Activated CD8-positive, alpha-beta memory T cell treated with anti-CD3 and anti-CD28 coated beads for 36 hours (primary cell): Measurements from ENCODE around the gene GLRA2. TPM values are rescaled to one million over a fixed set of nuclear protein-coding genes. Genes with fewer than 3 reads are reported as not detected.
"Not testable (repeated sequence)": the region's sequence is repeated elsewhere in the genome, so short reads cannot be mapped to it uniquely, and the experiment has no call there.

ENCODE experiments used
- CTCF ChIA-PET: fragments of 350-600 bp; sonication (Branson Sonifier 250); formaldehyde crosslinking; loops from one replicate; lab custom pipeline; 2021; ENCODE audit warnings: antibody characterized with exemption; lab: Charles Lee
- POLR2A ChIA-PET: fragments of 350-600 bp; sonication (Branson Sonifier 250); formaldehyde crosslinking; loops from one replicate; lab custom pipeline; 2021; ENCODE audit warnings: antibody characterized with exemption; lab: Charles Lee
- total RNA-seq, 2 experiments: library from RNA; stranded (reverse); gene quantifications; one replicate each; pipeline ENCODE4 v1.2.3, GENCODE V29; 2021

Gene GLRA2
- total RNA-seq, 2 experiments from 2014 or later, result not detected

- ChIA-PET CTCF (no interaction called here), POLR2A (no interaction called here)
These were observed 60.9 kb downstream of the GLRA2 start for GRCh38 chrX:14590216-14590615.

DNA sequence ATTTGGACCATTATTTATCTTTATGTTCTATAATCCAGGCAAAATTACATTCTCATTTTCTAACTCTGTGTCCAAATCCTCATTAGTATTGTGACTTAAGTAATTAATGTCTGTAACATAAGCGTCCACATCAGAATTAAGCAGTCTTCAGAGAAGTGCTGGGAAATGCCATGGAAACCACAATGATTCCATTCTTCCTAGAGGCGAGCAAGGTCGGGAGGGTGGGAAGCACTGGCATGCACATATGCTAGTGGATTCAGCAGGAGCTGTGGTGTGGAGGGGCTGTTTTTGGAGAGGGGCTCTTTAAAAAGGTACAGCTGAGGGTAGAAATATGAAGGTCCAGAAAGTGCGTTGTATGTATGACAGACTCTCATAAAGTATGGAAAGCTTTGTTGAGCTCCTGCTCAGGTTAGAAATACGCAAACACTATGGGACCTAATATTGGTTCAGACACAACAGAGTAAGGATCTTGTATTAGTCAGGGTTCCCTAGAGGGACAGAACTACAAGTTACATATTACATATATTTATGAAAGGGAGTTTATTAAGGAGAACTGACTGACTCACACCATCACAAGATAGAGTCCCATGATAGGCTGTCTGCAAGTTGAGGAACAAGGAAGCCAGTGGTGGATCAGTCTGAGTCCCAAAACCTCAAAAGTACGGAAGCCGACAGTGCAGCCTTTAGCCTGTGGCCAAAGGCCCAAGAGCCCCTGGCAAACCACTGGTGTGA, 61.5 kb downstream of the GLRA2 start:
- ChIA-PET CTCF (no interaction called here), POLR2A (no interaction called here)

- POLR2A ChIA-PET, result no interaction called here
- CTCF ChIA-PET, result no interaction called here
These were observed 62.6 kb downstream of the GLRA2 start for GRCh38 chrX:14591976-14592375.

DNA sequence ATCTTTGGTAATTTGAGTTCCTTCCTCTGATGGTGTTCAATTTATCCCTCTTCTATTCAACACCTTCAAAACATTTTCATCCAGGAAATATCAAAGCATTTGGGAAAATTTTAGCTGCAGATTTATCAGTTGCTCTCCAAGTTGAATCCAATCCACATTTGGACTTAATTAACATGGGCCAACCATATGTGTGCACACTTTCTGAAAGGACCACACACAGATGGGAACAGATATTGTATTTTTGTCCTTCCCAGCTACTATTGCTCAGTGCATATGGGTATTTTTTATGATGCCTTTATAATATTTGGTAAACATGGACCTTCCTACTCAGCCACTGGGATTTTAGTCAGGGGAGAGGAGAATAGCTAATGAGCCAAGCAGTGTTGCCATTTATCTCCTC, 65.2 kb downstream of the GLRA2 start:
- POLR2A ChIA-PET, result no interaction called here
- CTCF ChIA-PET, result no interaction called here

DNA sequence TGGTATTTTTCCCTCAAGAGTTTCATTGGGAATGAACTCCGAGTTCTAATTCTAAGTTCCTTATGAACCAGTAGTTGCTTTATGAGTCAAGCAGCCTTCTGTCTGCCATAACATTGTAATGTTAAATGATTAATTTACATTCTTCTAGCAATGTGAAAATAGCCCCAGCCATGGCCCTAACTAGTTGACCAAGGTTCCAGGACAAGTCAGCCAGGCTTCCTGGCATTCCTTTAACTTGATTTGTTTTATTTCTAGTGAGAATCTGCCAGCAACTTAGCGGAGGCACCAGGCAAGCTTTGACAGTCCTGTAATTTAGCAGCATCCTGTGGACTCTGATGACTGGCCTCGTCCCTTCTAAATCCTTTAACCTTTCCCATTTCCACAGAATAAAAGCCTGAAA, 69.0 kb downstream of the GLRA2 start:
- ChIA-PET POLR2A (no interaction called here), CTCF (no interaction called here)

DNA sequence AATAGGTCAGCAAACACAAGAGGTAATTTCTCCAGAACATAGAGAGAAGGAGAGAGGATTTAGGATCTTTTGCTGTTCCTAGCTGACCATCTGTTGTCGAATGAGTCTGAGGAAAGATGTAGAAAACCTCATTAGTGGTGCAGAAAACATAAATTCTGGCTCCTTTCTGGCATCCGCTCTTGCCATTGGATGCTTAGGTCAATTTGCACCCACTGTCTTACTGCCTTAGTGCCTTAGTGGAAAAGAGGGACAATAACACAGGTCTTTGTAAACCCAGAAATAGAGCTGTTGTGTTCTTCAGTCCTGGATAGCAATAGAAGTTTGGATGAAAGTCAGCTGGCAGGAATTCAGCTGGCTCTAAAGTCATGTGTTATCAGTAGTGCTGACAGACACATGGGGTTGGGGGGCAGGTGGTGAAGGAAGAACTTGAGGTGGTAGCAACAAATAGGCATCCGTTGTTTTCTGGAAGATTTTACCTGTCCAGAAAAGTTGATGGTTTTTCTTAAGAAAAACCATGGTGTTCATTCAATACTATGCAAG, 78.2 kb downstream of the GLRA2 start:
- CTCF ChIA-PET, result no interaction called here
- POLR2A ChIA-PET, result no interaction called here

- POLR2A ChIA-PET, CTCF ChIA-PET: not testable (repeated sequence)
These were observed 83.1 kb downstream of the GLRA2 start for GRCh38 chrX:14612450-14612849.

GRCh38 chrX:14616301-14616700, 87.0 kb downstream of the GLRA2 start:
- ChIA-PET CTCF (no interaction called here), POLR2A (no interaction called here)

- CTCF ChIA-PET, result no interaction called here
- POLR2A ChIA-PET, result no interaction called here
These were observed 87.5 kb downstream of the GLRA2 start for GRCh38 chrX:14616836-14617235.

GRCh38 chrX:14618177-14618965, 89.0 kb downstream of the GLRA2 start:
- ChIA-PET CTCF (no interaction called here), POLR2A (no interaction called here)

DNA sequence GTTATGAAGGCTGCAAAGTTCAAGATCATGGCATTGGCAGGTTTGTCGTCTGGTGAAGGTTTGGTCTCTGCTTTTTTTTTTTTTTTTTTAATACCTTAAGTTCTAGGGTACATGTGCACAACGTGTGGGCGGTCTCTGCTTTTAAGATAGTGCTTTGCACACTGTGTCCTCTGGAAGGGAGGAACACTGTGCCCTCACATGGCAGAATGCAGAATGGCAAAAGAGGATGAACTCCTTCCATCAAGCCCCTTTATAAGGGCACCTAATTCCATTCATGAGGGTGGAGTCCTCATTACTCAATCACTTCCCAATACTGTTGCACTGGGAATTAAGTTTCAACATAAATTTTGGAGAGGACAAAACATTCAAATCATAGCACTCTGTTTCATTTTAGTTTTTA, 101.4 kb downstream of the GLRA2 start:
- ChIA-PET POLR2A (no interaction called here), CTCF (no interaction called here)

- CTCF ChIA-PET, result no interaction called here
- POLR2A ChIA-PET, result no interaction called here
These were observed 112.6 kb downstream of the GLRA2 start for GRCh38 chrX:14641681-14642655.

GRCh38 chrX:14660970-14661369, 131.6 kb downstream of the GLRA2 start:
- ChIA-PET CTCF (no interaction called here), POLR2A (no interaction called here)

- ChIA-PET CTCF (no interaction called here), POLR2A (no interaction called here)
These were observed 141.5 kb downstream of the GLRA2 start for GRCh38 chrX:14670819-14671218.

DNA sequence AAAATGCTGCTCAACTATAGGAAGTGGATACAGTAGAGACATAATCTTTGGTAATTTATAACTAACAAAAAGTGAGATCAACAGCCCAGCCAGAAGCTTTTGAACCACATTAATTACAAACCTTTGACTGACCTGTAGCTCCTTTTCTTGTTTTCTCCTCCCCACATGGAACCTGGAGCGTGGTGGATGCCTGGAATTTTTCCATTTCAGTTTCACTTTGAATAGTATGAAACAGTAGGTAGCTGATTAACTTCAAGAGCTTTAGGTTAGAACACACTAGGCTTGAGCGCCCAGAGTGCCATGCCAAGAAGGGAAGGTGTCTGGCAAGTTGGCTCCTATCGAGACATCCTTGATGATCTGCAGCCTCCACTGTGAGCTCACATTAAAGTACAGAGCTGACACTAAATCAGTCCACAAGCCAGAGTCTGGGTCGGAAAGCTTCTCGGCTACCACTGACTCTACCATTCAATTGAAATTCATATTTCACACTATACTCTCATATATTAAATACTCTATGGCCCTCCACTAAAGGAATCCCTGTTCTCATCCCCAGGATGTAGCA, 143.4 kb downstream of the GLRA2 start:
- ChIA-PET POLR2A (no interaction called here), CTCF (no interaction called here)

- ChIA-PET CTCF (no interaction called here), POLR2A (no interaction called here)
These were observed 143.9 kb downstream of the GLRA2 start for GRCh38 chrX:14673236-14673635.

GRCh38 chrX:14673764-14674163, 144.4 kb downstream of the GLRA2 start:
- CTCF ChIA-PET, result no interaction called here
- POLR2A ChIA-PET, result no interaction called here

DNA sequence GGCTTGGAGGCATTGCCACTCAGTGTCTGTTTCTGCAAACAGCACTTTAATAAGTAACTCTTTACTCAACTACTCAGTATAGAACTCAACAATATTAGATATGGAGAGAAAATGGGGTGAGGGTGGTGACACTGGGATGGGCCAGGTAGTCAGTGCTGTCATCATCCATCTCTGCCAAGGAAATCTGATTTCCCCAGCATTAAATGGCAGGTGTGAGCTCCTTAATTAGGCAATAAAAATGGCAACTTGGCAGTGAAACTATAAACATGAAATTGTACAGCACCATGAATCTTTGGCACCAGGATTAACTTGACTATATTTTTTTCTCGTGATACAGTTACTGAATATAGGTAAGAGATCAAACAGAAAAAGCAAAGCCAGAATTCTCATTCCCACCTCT, 146.2 kb downstream of the GLRA2 start:
- POLR2A ChIA-PET, result no interaction called here
- CTCF ChIA-PET, result no interaction called here

DNA sequence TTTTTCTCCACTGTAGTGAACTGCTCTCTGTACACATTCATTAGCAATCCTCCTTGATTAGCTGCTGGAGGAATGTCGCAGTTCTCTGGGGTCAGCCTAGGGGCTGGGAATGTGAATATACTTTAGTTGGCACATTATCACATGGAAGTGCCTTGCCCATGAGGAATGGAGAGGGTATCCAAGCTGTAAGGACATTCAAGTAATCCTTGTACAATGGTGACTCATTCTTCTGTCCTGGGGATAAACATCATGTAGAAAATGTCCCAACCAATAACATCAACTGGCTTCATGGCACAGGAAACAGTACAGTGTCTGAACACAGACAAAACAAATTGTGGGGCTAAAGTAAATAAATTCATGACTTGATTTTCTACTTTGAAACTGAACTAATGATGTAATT, 147.1 kb downstream of the GLRA2 start:
- ChIA-PET POLR2A (no interaction called here), CTCF (no interaction called here)

GRCh38 chrX:14688331-14688730, 159.0 kb downstream of the GLRA2 start:
- POLR2A ChIA-PET, CTCF ChIA-PET: not testable (repeated sequence)
